NB4 (cell line): Measurements from ENCODE around the gene COPG2.

Experiments
- POLR2A ChIP-seq: IDR thresholded peaks from 2 replicates; pipeline ENCODE4 v1.6.1; 2011; ENCODE audit warnings: mild to moderate bottlenecking; ENCODE audit not compliant: insufficient read length; ENCODE audit errors: extremely low read depth
- TF ChIP-seq, protein P1 (sequence below): IDR thresholded peaks from one replicate; pipeline ENCODE4 v1.5.1; 2012; ENCODE audit warnings: low read depth, low read length

DNA sequence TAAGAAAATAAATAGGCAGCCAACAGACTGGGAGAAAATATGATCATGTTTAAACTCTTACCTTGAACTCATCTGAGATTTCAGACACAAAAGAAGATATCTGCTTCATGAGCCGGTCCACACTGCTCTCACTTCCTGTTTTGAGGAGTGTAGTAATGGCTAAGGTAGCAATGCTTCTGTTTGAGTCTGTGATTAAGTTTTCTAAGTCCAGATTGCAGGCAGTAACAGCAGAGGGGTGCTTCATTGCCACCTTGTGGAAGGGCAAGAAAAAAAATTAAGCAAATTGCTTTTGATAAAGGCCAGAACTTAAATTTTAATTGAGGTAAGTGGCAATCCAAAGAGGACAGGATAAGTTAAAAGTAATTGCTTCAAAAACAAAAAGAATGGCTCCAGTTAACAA, 107.6 kb downstream of the COPG2 start:
- TF ChIP-seq, protein P1, sequence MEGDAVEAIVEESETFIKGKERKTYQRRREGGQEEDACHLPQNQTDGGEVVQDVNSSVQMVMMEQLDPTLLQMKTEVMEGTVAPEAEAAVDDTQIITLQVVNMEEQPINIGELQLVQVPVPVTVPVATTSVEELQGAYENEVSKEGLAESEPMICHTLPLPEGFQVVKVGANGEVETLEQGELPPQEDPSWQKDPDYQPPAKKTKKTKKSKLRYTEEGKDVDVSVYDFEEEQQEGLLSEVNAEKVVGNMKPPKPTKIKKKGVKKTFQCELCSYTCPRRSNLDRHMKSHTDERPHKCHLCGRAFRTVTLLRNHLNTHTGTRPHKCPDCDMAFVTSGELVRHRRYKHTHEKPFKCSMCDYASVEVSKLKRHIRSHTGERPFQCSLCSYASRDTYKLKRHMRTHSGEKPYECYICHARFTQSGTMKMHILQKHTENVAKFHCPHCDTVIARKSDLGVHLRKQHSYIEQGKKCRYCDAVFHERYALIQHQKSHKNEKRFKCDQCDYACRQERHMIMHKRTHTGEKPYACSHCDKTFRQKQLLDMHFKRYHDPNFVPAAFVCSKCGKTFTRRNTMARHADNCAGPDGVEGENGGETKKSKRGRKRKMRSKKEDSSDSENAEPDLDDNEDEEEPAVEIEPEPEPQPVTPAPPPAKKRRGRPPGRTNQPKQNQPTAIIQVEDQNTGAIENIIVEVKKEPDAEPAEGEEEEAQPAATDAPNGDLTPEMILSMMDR: peak; percentile 19
- TF ChIP-seq POLR2A: no peak
